ENCODE measurements around the gene SPATA16. TPM values are rescaled to one million over a fixed set of nuclear protein-coding genes. Genes with fewer than 3 reads are reported as not detected.
"Not testable (repeated sequence)": the region's sequence is repeated elsewhere in the genome, so short reads cannot be mapped to it uniquely, and the experiment has no call there.

SPATA16 gene
- total RNA-seq, 1 donor from 2014 or later, result not detected

GRCh38 chr3:173065543-173065981 is 75.5 kb downstream of the SPATA16 start:
- intact Hi-C loops (cut with micrococcal nuclease), result no loop called here

GRCh38 chr3:173064631-173065030 is 76.4 kb downstream of the SPATA16 start:
- intact Hi-C loops (cut with micrococcal nuclease), result no loop called here

GRCh38 chr3:173058229-173058628 is 82.8 kb downstream of the SPATA16 start:
- intact Hi-C loops (cut with micrococcal nuclease), result no loop called here

GRCh38 chr3:173055228-173055933 is 85.7 kb downstream of the SPATA16 start:
- intact Hi-C loops (cut with micrococcal nuclease), result no loop called here

- intact Hi-C loops (cut with micrococcal nuclease), result no loop called here
Measured at GRCh38 chr3:173049360-173049759, 91.7 kb downstream of the SPATA16 start.

- intact Hi-C loops (cut with micrococcal nuclease), result loop anchor here (2.0 kb wide), 1 partner anchor 207 kb away; no protein-coding TSS in a partner anchor
Measured at GRCh38 chr3:173045770-173046382, 95.2 kb downstream of the SPATA16 start.

- intact Hi-C loops (cut with micrococcal nuclease), result loop anchor here (2.0 kb wide), 1 partner anchor 206 kb away; no protein-coding TSS in a partner anchor
Measured at GRCh38 chr3:173044998-173045397, 96.0 kb downstream of the SPATA16 start.

GRCh38 chr3:173043757-173044156 is 97.3 kb downstream of the SPATA16 start:
- intact Hi-C loops (cut with micrococcal nuclease), result loop anchor here (2.0 kb wide), 1 partner anchor 205 kb away; no protein-coding TSS in a partner anchor

GRCh38 chr3:173038484-173038871 is 102.6 kb downstream of the SPATA16 start:
- intact Hi-C loops (cut with micrococcal nuclease), result no loop called here

GRCh38 chr3:173037840-173038483 is 103.1 kb downstream of the SPATA16 start:
- intact Hi-C loops (cut with micrococcal nuclease), result no loop called here

- intact Hi-C loops (cut with micrococcal nuclease), result no loop called here
Measured at GRCh38 chr3:173030273-173030672, 110.8 kb downstream of the SPATA16 start.

- intact Hi-C loops (cut with micrococcal nuclease), result no loop called here
Measured at GRCh38 chr3:173028351-173028750, 112.7 kb downstream of the SPATA16 start.

GRCh38 chr3:173027429-173027828 is 113.6 kb downstream of the SPATA16 start:
- intact Hi-C loops (cut with micrococcal nuclease), result no loop called here

GRCh38 chr3:173025941-173026340 is 115.1 kb downstream of the SPATA16 start:
- intact Hi-C loops (cut with micrococcal nuclease), result no loop called here

GRCh38 chr3:173021547-173022185 is 119.4 kb downstream of the SPATA16 start:
- intact Hi-C loops (cut with micrococcal nuclease), result no loop called here

GRCh38 chr3:173020128-173020527 is 120.9 kb downstream of the SPATA16 start:
- intact Hi-C loops (cut with micrococcal nuclease), result not testable (repeated sequence)

GRCh38 chr3:173019378-173019777 is 121.7 kb downstream of the SPATA16 start:
- intact Hi-C loops (cut with micrococcal nuclease), result no loop called here

GRCh38 chr3:173018758-173019157 is 122.3 kb downstream of the SPATA16 start:
- intact Hi-C loops (cut with micrococcal nuclease), result no loop called here

GRCh38 chr3:173013219-173013832 is 127.7 kb downstream of the SPATA16 start:
- intact Hi-C loops (cut with micrococcal nuclease), result no loop called here

GRCh38 chr3:173009410-173009809 is 131.6 kb downstream of the SPATA16 start:
- intact Hi-C loops (cut with micrococcal nuclease), result no loop called here

GRCh38 chr3:173008978-173009377 is 132.1 kb downstream of the SPATA16 start:
- intact Hi-C loops (cut with micrococcal nuclease), result no loop called here
